ENCODE data around the gene CLCC1.
"Not testable (repeated sequence)": the region's sequence is repeated elsewhere in the genome, so short reads cannot be mapped to it uniquely, and the experiment has no call there.

The CLCC1 gene

GRCh38 chr1:108951242-108951641 is 12.0 kb downstream of the CLCC1 start:
- DNase-seq (ENCODE audit: low spot score) = no peak
- no peak for TF ChIP-seq CTCF (IDR thresholded peaks at IDR 0.05; ENCODE audit: extremely low read depth, missing control alignments)

- no peak for TF ChIP-seq CTCF (IDR thresholded peaks at IDR 0.05; ENCODE audit: extremely low read depth, missing control alignments)
These were observed 14.2 kb downstream of the CLCC1 start for GRCh38 chr1:108949044-108949443.

GRCh38 chr1:108947871-108948525 is 15.3 kb downstream of the CLCC1 start:
- no peak for TF ChIP-seq CTCF (IDR thresholded peaks at IDR 0.05; ENCODE audit: extremely low read depth, missing control alignments)
- DNase-seq (ENCODE audit: low spot score) = no peak

More at GRCh38 chr1:108949044-108949443, 14.2 kb downstream of the CLCC1 start:
- DNase-seq (ENCODE audit: low spot score) = no peak

- no peak for TF ChIP-seq CTCF (IDR thresholded peaks at IDR 0.05; ENCODE audit: extremely low read depth, missing control alignments)
These were observed 27.1 kb downstream of the CLCC1 start for GRCh38 chr1:108936170-108936569.

GRCh38 chr1:108933944-108934343 is 29.3 kb downstream of the CLCC1 start:
- no peak for DNase-seq (ENCODE audit: low spot score)
- TF ChIP-seq CTCF (IDR thresholded peaks at IDR 0.05; ENCODE audit: extremely low read depth, missing control alignments) = no peak

More at GRCh38 chr1:108936170-108936569, 27.1 kb downstream of the CLCC1 start:
- no peak for DNase-seq (ENCODE audit: low spot score)

GRCh38 chr1:108927565-108927964 is 35.7 kb downstream of the CLCC1 start:
- not testable (repeated sequence) for DNase-seq (ENCODE audit: low spot score)

- no peak for DNase-seq (ENCODE audit: low spot score)
- TF ChIP-seq CTCF (IDR thresholded peaks at IDR 0.05; ENCODE audit: extremely low read depth, missing control alignments) = no peak
These were observed 37.4 kb downstream of the CLCC1 start for GRCh38 chr1:108925920-108926319.

GRCh38 chr1:108916788-108917187 is 46.5 kb downstream of the CLCC1 start:
- TF ChIP-seq CTCF (IDR thresholded peaks at IDR 0.05; ENCODE audit: extremely low read depth, missing control alignments) = no peak
- no peak for DNase-seq (ENCODE audit: low spot score)

All from GM20000 (cell line).